GM19438 (cell line): ENCODE results near the gene GNG12.

ENCODE experiments used
- ATAC-seq: cut with Tn5 transposase; IDR thresholded peaks from one replicate; pipeline ENCODE4 v1.9.1; 2021; ENCODE audit warnings: low read depth; ENCODE audit not compliant: unreplicated experiment

Gene GNG12

DNA sequence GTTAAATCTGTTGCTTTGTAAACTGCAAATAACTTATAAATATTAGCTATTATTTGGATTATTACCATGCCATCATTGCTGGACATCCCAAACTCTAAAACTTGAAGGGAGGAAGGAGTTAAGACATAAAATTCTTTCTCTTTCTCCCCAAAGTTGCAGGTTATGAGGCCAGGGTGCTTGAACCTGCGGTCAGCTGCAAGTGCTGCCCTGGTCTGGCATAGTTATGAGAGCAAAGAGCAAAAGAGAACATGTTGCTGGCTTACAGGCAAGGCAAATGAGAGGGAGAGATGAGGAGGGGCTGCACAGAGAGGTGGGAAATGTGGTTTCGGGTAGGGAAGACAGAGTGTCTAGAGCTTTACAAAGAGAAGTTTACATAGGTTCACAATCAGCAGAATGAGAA, 117.4 kb downstream of the GNG12 start:
- no peak for ATAC-seq

DNA sequence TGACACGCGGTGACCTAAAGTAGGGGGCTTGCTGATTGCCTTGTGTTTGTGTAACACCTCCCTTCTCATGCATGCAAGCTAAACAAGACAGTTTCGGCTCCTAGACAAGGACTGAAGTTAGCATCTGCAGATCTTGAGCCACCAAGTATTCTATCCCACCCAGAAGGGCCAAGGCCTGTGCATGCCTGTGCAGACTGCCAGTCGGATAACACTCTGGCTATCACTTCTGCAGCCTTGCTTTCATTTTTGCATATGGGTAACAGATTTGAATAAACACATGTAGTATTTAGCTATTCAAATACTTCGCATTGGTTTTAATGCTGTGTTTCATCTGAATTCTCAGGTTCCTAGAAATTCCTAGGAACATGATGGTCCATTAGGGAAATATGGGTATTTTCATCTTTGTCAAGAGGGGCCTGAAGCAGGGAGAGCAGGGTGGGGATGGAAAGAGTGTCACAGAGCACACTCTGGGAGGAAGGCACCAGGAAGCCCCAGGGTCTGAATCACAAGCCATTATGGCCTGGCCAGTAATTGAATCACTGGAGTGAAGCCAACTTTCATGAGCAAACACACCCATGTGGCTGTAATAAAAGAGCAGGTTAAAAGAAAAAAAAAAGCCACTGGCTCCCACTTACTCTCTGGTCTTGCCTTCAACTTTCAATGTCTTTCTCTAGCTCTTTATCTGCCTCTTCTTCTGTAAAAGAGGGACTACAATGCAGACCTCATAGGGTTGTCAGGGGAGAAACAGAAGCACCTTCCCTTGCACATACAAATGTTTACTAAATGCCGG, 120.0 kb downstream of the GNG12 start:
- ATAC-seq = no peak

DNA sequence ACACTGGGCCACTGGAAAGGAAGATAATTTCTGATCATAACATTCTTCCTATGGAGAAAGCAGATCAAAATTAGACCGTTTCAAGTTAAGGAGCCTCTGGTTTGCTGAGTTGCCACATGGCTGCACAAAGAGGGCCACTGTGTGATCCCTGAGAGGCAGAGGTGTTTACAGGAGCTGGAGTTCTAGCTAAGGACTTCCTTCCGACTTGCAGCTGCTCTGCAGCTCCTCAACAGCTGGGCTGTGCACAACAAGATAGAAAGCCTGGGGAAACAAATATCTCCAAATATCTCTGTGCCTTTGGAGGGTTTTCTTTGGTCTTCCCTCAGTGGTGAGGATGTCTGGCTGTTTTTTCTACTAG, 121.4 kb downstream of the GNG12 start:
- ATAC-seq = no peak

DNA sequence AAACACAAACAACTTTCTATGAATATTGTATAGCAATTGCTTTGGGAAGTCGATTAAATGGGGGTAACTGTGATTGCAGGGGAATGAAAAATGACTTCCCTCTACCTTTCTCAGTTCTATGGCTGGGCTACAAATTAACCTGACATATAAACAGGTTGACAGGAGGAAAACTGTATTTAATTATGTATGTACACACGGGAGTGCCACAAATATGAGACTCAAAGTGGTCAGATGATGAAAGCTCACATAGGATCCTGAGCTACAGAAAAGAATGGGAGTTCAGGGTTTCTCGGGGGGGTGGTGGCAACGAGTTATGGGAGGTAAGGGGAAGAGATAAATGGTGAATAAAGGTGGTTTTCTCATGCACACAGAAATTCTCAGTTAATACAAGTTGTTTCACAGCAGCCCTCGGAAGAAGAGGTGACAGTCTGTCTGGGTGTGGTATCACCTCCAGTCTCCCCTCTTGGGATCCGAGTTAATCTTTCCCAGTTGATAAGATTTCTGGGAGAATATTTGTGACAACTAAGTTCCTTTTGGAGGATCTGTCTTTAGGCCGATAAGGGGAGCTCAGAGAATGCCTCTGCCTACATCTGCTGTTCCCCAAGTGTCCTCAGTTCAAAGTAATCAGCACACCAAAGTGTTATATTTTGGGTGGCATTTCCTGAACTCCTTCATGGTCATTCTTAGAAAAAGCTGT, 122.0 kb downstream of the GNG12 start:
- ATAC-seq = no peak

DNA sequence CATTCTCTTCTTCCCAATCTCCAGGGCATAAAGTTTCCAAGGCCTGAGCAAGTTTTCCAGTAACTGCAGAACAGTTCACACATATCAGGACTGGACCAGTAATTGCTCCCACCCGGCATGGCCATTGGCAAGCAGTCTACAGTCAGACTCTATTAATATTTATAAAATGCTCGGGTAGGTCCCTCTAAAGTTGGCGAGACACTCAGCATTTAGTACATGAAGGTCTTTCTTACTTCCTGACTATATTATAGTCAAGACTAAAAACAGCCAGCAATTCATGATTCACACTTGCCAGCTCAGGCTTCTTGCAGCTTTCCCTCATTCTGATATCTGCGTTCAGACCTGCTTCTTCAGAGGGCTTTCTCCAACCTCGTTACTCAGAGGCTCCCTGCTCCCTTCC, 122.8 kb downstream of the GNG12 start:
- no peak for ATAC-seq

DNA sequence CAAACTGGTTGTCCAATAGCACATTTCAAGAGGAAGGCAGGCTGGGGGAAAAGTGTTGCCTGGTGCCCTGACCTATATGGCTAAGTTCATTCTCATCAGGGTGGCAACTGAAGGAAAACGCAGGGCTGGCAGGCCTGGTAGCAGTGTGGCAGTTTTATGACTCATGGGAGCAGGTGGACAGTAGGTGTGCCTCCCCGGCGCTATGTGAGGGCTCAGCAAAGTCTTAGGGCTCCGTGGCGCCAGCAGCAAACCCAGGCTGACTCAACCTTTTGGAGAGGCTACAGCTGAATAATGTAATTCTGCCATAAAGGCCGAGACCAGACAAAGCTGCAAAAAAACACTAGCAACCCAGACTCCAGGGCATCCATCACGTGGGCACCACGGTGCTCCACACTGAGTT, 124.7 kb downstream of the GNG12 start:
- no peak for ATAC-seq

DNA sequence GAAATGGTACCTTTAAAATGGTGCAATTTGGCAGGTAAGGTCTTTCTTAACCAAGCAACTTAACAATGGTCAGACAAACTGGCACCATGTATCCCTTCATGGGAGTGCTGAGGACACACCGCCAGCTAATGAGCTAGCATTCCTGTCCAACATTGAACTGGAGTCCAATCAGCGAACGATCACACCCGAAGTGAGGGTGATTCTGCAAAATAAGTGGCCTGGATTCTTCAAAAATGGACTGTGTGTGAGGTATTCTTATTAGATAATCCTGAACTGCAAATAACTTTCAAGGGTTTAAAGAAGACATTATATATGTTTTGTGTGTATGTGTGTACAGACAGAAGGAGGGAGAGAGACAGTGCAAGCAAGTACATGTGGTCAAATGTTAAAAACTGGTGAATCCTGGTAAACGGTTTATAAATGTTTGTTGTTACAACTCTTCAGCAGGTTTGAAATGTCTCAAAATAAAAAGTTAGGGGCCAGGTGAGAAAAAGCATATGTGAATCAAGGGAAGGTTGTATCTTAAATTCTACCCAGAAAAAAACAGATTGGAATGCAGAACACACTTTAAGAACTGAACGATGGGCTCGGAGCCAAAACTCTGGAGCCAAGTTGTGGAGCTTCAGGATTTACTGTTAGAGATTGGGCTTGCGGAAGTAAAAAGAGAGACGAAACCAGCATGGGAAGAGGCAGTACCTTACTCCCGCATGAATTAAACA, 127.4 kb downstream of the GNG12 start:
- no peak for ATAC-seq

DNA sequence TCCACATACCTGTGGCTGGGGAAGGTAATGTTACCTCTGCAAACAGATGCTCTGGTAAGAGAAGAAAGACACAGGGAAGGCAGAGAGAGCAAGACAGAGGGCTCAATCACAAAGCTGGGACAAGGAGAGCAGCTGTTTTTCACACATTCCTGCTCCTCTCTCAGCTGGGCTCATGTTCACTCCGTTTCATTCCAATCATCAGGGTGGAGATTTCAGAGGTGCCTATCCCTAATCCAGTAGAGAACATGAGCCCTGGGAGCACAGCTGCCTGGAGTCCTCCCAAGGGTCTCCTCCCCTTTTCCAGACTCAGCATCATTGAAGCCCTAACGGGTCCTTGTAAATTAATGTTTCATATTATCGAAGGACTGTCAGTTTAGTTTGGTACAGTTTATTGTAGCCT, 128.9 kb downstream of the GNG12 start:
- no peak for ATAC-seq

DNA sequence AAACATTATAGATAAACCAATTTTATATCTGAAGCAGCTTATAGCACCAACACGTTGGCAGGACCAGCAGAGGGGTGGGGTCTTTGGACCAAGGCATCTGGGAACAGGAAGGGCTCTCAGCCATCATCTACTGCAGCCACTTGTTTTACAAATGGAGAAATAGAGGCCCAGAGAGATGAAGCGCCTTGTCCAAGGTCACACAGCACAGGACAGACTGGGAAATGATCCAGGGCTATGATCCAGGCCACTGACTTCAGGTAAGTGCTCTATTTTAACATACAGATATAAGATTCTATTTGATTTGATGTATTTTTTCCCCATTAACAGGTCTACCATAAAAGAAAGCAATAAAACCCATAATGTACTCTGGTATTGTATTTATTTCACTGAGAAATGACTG, 131.4 kb downstream of the GNG12 start:
- no peak for ATAC-seq

DNA sequence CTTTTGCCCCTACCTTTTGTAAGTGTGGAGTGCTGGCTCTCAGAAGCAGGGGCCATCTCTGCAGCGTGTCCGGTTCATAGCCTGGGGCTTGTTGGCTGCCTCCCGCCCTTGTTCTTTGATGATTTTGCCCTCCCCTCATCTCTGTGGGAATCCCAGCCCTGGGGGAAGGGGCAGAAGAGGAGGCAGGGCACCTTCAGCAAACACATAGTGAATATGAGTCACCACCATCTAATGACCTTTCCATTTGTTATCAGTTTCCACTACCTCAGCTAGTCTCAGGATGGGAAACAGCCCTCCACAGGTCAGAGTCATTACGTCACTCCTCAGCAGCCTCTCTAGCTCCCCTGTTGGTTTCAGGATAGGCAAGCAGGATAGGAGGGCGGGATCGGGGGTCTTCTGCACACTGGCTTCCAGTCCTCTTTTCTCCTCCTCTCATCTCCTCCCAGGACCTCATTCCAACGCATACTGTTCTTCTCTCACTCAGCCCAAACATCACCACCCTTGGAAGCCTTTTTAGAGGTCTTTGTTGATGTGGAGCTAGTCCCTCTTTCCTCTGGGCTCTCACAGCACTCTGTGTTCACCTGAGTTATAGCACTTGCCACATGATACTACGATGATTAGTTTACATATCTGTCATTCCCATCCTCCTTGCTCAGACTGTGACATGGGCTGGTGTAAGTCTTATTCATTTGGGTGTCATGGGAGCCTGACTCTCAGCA, 132.4 kb downstream of the GNG12 start:
- no peak for ATAC-seq

DNA sequence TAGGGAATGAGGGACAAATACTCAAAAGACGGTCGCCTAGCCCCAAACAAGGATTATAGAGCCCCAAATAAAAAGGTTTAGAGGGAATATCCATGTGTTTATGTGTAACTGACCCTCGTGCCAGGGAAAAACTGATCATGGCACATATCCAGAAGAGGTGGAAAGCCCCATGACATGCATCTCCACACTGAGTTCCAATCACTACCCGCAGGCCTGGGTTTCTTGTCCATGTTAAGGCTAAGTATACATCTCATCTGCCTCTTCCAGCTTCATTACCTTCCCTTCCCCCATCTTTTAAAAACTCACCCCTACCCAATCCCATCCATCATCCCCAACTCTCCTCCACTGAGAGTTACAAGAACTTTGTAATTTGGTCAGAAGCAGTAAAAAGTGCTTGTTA, 133.0 kb downstream of the GNG12 start:
- ATAC-seq = no peak

DNA sequence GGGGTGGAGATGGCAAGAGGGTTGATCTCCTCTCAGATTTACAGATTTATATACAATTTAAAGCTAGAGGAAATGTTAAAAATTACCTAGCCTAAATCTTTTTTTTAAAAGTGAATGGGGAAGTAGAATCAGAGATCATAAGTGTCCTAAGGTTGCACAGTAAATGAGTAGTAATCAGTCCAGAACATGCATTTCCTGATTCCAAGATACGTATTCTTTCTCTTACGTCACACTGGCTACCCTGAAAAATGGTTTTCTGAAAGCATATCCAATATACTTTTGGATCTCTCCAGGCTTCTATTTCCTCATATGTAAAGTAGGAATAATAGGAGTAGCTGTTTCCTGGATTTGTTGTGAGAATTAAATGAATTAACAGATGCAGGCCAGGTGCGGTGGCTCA, 136.6 kb downstream of the GNG12 start:
- ATAC-seq = no peak

DNA sequence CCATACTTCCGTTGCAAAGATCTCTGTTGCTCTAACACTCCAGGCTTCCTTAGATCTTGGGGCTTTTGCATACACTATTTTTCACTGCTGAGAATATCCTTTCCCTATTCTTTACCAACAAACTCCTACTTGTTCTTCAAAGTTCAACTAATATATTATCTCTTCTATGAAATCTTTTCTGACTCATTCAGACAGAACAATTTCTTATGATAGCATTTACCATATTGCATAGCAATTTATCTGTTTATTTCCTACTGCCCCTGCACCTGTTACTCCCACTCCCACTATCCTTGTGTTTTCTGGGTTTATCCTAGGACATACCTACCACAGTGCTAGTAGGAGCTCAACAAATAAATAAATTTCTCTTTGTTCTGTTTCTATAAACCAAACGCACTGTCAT, 137.3 kb downstream of the GNG12 start:
- ATAC-seq = no peak

DNA sequence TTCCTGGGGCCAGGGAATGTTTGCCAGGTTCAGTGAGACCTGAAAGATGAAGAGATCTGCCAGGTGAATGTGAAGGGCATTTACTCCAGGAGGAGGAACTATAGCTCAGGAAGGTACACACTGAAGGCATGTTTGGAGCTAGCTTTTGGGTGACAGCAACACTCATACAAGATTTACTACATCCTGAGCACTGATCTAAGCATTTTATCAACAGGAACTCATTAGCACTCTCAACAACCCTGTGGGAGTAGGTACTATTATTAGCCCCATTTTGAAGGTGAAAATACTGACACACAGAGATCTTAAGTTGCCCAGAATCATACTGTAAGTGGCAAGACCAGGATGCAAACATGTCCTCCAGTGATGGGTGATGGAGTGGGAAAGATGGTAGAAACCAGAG, 141.6 kb downstream of the GNG12 start:
- ATAC-seq = no peak

DNA sequence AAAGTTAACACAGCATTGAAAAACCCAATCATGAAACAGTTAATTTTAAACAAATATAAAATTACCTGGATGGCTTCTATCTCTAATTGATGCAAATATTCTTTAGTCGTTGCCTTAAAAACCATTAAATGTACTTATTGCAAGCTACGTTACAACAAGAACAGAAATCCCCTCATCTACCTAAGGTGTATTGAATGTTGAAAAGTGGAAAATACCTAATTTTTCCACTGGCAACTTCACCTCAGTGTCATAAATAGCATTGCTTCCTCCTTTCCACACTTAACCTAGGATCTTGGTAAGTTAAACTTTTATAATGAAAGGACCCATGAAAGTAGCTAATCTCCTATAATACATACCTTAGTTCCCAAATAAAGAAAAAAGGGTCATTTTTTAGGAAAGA, 142.9 kb downstream of the GNG12 start:
- no peak for ATAC-seq

DNA sequence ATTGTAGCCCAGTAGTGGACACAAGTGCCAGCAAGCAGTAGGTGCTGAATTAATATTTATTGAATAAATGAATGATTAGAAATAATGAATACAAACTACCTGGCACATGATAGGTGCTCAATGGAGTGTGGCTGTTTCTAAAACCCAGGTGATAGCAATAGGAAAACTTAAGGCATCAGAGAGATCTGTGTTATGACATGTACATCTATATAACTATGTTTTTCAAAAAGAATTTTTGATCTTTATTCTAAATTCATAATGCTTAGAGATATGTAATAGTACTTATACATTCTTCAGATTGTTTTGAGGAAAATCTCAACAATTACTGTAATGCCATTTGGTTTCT, 143.3 kb downstream of the GNG12 start:
- no peak for ATAC-seq

DNA sequence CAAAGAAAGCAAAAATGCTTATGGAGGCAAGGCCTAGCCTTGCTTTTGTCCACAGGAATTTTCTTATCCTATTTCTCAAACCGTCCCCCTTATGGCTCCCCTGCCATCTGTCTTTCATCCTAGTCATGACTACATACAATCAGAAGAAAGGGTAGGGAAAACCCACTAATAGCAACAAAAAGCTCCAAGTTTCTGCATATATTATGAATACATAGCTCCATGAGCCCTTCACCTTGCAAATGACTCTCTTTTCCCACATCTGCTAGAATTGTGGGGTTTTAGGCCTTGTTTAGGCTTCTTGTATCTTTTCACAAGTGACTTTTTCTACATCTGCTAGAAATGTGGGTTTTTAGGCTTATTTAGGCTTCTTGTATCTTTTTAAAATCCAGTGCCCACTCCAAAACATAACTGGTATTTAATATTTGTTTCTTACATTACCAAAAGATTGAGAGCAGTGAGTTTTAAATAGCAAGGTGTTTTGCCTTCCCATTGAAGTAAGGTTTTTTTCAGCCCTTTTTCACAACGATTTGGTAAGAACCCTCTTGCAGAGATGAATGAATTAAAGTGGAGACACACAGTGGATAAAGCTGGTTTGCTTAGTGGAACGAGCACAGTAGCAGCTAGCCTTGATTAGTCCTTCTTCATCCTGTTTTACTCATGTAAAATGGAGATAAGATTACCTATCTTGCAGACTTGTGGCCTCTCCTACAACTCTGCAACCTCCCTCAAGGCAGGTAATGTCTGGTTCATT, 143.8 kb downstream of the GNG12 start:
- no peak for ATAC-seq

DNA sequence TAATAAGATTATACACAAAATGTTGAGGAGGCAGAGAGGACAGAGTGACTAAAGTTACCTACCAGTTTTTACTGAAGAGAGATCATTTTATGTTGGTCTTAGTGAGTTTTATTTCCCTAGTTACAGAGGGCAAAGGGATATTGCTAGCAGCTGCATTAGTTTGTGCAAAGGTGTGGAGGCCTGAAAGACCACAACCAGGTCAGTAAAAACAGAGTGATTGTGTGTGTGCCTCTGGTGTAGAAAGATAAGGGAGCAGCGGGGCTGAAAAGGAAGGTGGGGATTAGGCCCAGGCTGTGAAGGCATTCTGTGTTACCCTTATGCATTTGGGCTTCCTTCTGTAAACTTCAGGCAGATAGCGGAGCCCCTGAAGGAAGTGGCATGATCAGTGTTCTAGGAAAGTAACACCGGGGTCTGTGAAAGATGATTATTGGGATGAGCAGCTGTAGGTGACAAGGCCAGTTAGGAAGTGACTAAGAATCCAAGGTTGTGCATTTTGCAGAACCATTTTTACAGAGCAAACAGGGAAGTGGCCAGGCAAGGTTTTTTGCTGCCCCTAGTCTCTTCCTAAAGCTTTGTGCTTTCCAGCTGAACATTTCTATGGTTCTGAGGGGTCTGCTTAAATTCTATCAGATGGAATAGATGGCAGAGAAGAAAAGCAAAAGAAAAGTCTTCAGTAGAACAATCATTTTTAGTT, 144.6 kb downstream of the GNG12 start:
- ATAC-seq = no peak

DNA sequence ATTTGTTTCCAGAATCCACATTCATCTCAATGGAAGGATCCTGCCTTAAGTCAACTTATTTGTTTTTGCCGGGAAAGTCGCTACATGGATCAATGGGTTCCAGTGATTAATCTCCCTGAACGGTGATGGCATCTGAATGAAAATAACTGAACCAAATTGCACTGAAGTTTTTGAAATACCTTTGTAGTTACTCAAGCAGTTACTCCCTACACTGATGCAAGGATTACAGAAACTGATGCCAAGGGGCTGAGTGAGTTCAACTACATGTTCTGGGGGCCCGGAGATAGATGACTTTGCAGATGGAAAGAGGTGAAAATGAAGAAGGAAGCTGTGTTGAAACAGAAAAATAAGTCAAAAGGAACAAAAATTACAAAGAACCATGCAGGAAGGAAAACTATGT, 145.6 kb downstream of the GNG12 start:
- no peak for ATAC-seq

DNA sequence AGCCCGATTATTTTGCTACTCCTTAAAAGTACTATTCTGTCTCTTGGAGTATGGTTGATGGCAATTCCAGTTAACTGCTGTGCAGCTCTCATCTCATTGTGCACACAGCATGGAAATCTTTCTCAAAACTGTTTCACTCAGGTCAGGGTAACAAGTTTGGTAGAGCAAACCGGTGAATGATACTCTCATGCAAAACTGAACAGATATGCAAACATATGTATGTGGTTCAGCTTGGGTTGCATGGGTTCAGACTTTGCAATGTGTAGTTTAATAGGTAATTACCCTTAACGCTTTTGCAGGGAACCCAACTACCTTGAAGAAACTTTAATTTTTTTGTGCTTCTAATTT, 146.1 kb downstream of the GNG12 start:
- ATAC-seq = no peak
